Skeletal muscle cell (primary cell): ENCODE results near the gene ZNF506.
A peak's percentile ranks its signal among the peaks of the same experiment; 100 is the strongest.
"Not testable (repeated sequence)": the region's sequence is repeated elsewhere in the genome, so short reads cannot be mapped to it uniquely, and the experiment has no call there.

ENCODE experiments used
- DNase-seq: peaks from one replicate; pipeline ENCODE4 v3.0.0-alpha.2; 2010; ENCODE audit warnings: low read depth
- H3K4me3 ChIP-seq: 2 replicates; pipeline ENCODE4 v1.5.1; 2011; ENCODE audit warnings: low read depth, mild to moderate bottlenecking, control low read depth, low read length, moderate library complexity

ZNF506 gene

DNA sequence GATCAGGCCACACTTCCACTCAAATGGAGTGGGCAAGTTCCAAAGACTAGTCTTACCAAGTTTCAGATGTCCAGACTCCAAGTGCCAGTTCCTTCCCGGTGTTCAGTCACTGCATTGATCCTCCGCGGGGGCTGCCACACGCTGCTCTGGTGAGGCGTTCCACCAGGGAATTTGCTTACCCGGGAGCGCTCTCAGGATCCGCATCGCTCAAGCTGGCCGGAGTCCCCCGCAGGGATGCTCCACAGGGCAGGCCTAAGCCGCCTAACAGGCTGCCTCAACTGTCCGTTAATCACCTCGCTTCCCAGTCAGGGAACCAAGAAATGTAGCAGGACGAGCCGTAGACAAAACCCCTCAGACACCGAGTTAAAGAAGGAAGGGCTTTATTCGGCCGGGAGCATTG lies 36.1 kb downstream of the ZNF506 start:
- DNase-seq, H3K4me3 ChIP-seq: not testable (repeated sequence)

DNA sequence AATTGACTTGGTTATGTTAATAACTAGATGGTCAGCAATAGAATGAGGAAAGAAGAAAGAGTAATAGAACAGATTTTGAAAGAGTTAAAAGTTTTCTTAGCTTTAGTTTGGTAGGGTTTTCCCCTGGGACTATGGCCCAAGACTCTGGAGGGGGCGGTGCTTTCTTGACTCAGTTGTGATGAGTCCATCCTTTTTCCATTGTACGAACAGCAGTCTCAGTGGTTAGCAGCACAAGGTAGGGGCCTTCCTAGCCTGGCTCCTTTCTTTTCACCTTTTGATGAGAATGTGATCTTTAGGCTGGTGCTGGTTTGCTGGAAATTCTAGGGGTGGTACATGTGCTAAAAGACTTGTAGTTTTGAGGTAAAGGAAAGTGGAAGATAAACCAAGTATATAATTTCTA lies 38.8 kb downstream of the ZNF506 start:
- DNase-seq = no peak
- H3K4me3 ChIP-seq = no peak overlapping the region

DNA sequence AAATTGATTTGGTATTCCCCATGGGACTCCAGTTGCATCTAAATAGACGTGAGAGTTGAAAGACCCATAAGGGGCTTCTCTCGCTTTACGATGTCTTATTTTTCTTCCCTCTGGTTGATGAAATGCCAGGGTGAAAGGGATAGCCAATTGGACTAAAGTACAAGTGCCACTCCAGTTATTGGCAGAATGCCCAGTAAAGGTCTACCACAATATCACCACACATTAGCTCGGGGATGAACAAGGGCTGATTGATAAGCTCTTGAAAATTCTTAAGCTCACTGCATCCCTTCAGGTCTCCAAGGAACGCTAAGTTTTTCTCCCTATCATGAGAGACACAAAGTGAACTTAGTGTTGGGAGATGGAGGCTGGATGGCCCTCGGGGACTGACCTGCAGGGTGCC lies 39.8 kb downstream of the ZNF506 start:
- H3K4me3 ChIP-seq, DNase-seq: not testable (repeated sequence)

DNA sequence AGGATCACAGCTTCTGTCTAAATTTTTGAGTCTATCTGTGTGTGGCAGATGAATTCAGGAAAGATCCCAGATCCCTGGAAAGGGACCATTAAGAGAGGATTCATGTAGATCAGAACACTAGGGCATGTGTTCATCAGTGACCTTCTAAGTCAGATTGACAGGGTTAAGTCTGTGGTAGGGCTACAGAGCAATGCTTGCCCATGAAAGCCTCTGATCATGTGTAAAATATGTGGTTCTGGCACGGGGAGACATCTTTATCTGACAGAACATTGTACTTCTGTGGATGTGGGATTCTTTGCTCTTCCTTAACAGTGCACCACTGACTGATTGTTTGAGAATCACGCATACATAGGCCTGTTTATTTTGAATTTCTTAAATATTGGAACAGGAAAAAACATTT lies 42.9 kb downstream of the ZNF506 start:
- no peak overlapping the region for H3K4me3 ChIP-seq
- DNase-seq = no peak

DNA sequence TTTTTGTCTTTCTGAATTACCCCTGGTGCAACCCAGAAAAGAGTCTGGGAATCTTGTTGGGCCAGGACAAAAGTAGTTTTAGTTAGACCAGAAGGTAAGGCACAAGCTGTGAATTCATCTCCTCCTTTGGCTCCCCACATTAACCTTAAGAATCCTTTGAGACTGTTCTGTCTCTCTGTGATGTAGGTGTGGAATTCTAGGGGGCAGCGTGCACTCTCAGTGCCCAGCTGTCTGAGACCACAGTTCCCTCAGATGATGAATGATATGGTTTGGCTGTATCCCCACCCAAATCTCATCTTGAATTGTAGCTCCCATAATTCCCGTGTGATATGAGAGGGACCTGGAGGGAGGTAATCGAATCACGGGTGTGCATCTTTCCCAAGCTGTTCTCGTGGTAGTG lies 43.9 kb downstream of the ZNF506 start:
- peak overlapping the region; percentile 91 for H3K4me3 ChIP-seq
- DNase-seq = no peak

DNA sequence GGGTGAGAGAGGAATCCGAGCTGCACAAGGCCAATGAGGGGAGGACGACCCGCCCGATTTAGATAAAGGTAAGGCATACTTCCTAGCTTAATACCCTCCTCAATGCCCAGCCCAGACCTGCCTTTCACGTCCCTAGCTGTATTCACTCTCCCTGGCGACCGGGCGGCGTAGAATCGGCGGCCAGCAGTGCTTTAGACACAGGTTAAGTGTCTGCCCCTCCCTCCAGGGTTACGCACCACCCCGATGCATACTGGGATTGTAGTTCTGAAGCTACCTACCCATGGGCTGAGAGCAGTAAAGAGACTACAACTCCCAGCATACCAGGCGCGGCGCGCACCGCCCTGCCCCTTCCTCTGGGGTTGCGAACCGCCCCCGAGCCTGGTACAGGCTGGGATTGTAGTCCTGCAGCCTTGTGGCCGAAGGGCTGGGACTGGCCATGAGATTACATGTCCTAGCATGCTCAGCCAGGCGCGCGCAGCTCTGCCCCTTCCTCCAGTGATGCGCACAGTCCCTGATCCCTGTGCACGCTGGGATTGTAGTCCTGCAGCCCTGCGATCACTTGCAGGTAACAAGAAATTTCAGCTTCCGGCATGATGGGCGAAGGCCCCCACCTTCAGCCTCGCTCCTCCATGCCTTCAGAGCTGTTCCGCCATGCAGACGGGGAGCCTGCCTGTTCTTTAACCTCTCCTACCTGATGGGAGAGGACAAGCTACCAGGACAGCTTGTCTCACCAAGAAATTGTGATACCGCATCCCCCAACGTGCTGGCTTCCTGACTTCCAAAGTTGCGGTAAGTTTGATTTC lies 45.1 kb downstream of the ZNF506 start:
- peak overlapping the region; percentile 91 for H3K4me3 ChIP-seq
- peak; percentile 99 for DNase-seq

GRCh38 chr19:19775891-19776205 lies 45.7 kb downstream of the ZNF506 start:
- H3K4me3 ChIP-seq = peak overlapping the region; percentile 91
- DNase-seq = no peak

- no peak overlapping the region for H3K4me3 ChIP-seq
- DNase-seq = no peak
These were observed 47.1 kb downstream of the ZNF506 start for GRCh38 chr19:19774354-19775033.

- not testable (repeated sequence) for DNase-seq, H3K4me3 ChIP-seq
These were observed 49.6 kb downstream of the ZNF506 start for GRCh38 chr19:19771963-19772362.

- not testable (repeated sequence) for DNase-seq, H3K4me3 ChIP-seq
These were observed 51.6 kb downstream of the ZNF506 start for GRCh38 chr19:19769971-19770370.

GRCh38 chr19:19758164-19758563 lies 63.4 kb downstream of the ZNF506 start:
- no peak overlapping the region for H3K4me3 ChIP-seq
- no peak for DNase-seq

GRCh38 chr19:19752760-19753403 lies 68.7 kb downstream of the ZNF506 start:
- H3K4me3 ChIP-seq = no peak overlapping the region
- DNase-seq = no peak

DNA sequence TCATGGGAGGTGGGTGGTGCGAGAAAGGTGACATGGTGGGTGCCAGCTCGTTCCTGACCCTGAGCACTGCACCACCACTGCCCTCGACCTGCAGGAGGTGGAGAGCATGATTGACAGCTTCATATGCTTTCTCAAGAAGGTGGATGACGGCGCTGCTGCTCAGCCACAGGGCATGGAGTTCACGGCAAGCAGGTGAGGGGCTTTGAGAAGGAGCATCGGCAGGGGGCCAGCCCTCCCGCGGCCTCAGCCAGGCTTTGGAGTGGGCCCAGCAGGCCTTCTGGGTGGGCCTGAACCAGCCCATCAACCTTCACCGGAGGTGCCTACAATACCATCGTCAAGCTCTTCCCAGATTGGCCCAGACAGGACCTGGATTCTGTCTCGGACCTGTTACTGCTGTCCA lies 69.7 kb downstream of the ZNF506 start:
- no peak overlapping the region for H3K4me3 ChIP-seq
- no peak for DNase-seq

GRCh38 chr19:19750842-19751790 lies 70.4 kb downstream of the ZNF506 start:
- DNase-seq = no peak
- H3K4me3 ChIP-seq = no peak overlapping the region

DNA sequence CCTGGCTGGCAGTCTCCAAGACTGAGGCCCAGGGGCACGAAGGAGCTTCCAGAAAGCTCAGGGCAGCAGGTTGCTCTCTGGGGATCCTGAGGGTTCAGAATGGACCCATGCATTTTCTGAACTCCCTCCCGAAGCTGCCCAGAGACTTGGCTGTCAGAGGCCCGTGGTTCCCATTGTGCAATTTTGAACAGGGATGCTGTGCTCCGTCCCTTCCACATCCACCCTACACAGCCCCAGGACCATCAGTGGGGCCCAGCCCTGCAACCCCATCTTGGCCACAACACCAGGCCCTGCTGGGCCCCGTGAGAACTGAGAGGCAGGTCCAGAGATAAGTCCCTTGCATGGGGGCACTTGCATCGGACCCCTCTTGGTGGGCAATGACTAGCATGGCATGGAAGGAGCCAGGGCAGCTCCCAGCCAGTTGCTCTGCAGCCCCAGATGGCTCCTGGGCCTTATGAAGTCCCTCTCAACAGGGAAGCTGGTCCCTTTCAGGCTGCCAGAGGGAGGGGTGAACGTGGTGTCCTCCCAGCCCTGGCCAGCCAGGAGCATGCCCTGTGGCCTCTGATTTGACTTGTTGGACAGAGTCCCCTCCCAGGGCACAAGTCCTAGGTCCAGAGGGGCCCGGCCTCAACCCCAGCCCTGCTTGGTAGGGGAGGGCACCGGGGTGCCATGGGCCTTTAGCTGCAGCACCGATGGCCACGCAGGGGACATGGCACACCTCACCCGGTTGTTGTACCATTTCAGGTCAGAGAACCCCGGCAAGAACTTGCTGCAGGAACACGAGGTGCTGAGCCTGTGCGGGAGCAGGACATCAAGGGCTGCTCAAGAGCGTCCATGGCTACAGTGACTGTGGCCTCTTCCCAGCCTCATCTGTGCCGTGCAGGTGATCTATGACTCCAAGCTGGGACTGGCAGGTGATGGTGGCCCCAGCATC lies 71.4 kb downstream of the ZNF506 start:
- no peak overlapping the region for H3K4me3 ChIP-seq
- no peak for DNase-seq

GRCh38 chr19:19749117-19749907 lies 72.2 kb downstream of the ZNF506 start:
- H3K4me3 ChIP-seq = no peak overlapping the region
- no peak for DNase-seq

DNA sequence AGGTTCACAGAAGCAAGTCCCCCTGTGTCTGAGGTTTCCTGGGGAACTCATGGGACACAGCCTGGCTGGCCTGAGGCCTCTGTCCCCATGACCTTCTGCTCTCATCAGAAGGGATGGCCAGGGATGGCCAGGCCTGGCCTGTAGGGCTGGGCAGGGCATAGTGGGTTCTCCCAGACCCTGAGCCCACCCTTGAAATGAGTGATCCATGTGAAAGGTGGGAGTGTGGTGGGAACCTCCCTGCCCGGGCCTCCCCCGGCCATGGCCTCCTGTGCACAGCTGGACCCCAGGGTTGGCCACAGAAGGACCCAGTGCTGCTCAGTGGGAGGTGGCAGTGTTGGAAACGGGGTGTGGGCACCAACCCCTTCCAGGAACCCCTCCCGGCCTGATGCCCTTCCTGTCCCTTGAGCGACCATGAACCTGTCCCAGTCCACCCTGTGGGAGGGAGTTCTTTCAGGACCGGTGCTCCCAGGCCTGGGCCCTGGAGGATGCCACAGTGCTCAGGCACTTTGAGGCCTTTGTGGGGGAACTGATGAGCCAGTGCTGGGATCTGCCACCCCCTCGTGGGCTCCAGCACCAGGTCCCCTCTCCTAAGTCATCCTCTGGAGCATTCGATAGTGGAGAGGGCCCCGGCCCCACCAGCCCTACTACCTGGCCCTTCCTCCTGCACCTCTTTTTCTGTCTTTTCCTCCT lies 73.2 kb downstream of the ZNF506 start:
- no peak overlapping the region for H3K4me3 ChIP-seq
- no peak for DNase-seq
